Epidermal melanocyte (primary cell): ENCODE results near the gene CPPED1.

Source experiments
- DNase-seq: peaks from one replicate; pipeline ENCODE4 v3.0.0; 2011; ENCODE audit warnings: low spot score; ENCODE audit not compliant: insufficient read length

Gene CPPED1

DNA sequence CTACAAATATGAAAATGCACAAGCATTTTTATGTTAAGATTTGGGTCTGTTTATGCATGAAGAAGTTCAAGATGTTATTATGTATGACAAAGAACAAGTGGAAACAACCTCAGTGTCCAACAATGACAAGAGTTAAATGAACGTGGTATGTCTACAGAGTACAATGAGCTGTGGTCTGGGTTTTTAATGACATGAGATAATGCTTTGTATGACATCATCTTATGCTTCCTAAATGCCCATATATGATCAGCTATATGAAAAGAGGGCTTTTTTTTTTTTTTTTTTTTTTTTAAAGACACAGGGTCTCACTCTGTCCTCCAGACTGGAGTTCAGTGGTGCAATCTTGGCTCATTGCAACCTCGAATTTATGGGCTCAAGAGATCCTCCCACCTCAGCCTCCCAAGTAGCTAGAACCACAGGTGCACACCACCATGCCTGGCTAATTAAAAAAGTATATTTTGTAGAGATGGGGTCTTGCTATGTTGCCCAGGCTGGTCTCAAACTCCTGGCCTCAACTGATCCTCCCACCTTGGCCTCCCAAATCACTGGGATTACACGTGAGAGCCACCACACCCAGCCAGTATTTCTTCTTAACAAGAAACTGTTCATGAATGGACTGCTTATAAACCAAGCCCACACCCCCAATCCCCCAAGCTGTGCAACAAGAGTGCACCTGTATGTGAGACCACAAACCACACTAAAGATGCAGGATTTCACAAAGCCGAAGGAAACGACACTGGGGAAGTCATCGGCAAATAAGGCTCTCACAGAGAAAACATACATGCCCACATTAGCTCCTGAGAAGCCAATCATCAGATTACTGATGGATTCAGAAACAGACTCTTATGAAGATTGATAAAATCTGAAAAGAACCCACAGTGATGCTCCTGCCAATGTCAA lies 114.5 kb downstream of the CPPED1 start:
- no peak for DNase-seq

DNA sequence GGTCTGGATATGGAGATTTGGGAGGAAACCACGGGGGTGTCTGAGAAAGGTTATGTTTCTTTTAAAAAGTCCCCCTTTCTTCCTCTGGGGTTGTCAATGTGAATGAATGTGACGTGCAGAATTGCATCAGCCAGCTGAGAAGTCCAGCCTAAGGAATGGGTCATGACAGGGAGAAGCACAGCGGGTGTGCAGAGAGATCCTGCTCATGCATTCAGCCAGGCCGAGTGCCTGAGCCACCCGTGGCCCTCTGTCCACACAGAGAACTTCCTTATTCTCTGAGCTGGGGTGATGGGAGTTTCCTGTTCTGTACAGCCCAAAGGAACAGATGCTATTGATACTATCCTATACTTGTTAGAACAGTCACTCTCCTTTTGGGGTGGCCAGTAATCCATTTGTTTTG lies 117.9 kb downstream of the CPPED1 start:
- no peak for DNase-seq

DNA sequence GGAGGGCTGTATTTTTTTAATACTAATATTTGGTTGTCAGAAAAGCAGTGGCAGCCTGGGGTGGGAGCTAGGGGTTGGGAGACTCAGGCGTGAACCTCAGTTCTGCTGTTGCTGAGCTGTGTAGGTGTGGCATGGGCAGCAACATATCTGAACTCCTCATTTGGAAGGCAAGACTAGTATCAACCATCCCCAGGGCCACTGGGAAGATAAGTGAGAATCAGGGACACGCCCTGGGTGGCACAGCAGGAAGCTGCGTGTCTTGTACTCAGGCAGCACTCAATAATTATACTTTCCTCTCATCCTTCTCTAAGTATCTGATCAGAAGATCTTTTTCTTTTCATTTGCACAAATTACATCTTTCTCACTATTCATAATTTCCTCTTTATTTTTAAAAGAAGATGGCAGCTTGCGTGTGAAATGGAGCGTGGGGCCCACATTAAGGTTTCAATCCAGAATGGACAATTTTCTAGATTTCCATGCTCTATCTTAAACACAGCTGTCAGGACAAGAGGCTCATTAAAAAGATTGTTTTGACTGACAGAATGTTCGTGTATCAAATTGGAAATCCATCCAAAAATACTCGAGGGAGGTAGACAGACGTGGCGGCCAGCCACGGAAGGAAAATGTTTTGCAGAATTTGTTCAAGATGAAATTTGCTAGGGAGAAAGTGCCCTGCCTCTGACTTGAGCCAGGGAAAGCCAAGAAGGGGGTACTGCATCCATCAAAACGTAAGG lies 121.1 kb downstream of the CPPED1 start:
- DNase-seq = no peak

DNA sequence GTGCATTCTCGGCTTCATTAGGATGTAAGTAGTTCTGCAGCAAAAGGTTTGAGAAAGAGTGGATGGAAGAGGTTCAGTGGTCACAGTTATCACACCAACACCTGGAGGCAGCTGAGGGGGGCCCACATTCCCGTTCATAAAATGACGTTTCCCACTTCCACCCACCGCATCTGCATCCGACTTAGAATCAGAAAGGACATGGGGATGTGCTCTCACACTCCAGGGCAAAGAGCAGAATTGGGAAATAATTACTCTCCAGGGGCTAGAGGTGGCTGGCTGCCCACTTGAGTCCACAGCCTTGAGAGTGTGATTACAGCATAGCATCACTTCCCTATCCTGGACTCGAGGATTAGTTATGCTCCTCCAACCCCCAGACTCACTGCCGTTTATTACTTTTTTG lies 122.0 kb downstream of the CPPED1 start:
- DNase-seq = no peak

DNA sequence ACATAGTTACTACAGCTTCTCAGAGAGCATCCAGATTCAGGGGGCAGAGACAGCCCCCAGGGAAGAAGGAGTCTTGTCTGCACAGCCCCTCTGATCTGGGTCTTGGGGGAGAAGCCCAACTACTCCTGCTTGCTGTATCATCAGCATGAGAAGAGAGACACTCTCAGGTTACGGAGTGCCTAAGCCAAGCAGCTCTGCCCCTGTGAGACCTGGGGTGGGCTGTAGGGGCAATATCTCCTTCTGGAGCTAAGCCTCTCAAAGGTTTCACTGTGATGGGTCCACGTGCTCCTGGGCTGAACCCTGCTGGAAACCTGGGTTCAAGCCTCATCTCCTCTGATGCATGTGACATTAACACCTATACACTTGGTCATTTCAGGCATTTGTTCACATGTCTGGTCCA lies 123.2 kb downstream of the CPPED1 start:
- no peak for DNase-seq

DNA sequence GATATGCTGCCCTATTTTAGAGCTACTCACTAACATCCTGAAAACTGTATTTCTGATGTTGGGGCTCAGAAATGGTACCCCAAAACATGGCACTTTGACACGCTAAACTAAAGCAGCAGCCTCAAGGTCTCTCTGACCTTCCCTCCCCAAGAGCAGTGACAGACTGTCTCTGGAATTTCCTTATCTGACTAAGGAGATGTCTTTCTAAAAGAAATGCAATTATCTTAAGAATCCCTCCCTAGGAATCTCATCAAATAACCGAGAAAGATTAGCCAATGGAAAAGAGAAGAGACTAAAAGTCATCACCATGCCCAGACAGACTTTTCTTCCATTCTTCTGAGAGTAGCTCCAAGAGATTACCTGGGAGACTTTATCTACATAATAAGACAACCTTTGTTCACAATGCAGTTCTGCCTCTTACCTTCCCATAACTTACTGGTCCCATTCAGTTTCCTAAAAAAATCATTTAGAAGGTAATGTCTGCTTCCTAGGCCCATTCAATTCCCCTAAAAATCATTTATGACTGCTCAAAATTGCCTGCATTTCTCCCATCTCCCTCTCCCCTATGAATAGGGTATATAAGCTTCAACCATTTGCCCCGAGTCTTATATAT lies 123.9 kb downstream of the CPPED1 start:
- DNase-seq = no peak

DNA sequence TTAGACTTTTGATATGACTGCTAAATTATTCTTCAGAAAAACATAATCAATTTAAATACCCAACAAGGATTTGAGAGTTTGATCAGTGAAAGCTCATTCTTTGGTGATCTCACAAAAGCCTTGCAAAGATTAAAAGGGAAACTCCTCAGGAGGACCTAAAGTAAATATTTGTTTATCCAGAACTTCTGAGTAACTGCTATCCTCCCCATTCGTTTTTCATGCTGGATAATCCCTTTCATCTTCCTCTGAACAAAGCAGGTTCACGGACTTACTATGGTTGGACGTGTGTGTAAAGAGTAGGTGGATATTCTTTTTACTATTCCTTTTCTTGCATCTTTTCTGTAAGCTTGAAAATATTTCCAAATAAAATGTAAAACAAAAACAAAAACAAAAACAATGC lies 124.7 kb downstream of the CPPED1 start:
- no peak for DNase-seq

DNA sequence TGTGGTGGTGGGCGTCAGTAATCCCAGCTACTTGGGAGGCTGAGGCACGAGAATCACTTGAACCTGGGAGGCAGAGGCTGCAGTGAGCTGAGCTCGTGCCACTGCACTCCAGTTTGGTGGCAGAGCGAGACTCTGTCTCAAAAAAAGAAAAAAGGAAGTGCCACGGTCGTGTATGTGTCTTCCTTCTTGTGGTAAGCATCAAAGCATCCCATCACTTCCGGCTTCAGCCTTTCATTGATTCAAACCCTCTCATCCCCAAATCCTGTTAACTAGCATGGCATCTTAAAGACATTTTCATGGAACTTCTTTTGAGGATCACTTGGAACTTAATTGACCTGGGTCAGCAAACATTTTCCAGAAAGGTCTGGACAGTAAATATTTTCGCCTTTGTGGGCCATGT lies 126.2 kb downstream of the CPPED1 start:
- no peak for DNase-seq

DNA sequence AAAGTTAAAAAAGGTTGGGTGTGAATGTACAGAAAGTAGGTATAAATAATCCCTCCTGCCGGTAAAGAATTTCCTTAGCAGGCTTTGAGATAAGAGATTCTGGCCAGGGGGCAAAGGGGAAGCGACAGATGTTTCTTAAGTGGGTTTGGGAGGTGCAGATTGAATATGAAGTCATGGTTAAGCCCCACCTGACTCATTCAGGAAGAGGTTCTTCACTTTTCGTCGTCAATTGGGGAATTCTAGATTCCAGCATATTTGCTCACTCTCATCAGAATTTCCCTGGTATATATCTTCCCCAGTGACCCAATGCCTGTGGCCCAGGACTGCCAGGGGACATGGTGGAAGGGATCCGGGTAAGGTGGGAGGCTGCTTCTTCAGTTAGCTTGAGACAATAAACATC lies 127.8 kb downstream of the CPPED1 start:
- no peak for DNase-seq

DNA sequence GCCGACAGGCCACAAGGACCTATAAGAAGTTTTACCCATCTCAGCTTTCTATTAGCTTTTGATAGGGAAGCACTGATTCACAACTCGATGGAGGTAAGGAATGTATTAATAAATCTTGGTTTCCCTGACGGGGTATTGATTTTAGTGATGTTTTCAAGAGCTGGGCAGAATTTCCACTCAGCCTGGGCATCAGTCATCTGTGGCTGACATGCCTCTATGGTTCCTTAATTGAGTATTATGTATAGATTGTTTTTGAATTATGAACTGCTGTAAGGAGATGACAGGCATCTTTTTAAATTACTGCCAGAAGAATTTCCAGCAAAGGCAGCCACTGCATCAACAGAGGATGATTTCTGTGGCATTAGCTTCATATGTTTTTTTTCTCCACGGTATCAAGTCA lies 128.6 kb downstream of the CPPED1 start:
- no peak for DNase-seq

DNA sequence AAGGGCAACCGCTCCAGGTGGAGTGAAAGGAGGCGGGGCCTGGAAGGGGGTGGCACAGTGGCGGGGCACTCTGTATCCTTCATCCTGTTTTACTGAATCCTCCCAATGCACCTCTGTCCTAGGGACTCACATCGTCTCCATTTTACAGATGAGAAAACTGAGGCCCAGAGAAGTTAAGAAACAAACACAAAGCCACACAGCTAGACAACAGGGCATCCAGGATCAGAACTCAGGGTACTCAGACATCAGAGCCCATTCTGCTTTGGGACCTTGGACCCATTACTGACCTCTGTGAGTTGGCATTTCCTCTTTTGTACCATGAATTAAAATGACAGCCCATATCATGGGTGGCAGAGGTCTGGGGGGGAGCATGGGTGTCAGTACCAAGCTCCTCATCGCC lies 129.2 kb downstream of the CPPED1 start:
- DNase-seq = no peak

DNA sequence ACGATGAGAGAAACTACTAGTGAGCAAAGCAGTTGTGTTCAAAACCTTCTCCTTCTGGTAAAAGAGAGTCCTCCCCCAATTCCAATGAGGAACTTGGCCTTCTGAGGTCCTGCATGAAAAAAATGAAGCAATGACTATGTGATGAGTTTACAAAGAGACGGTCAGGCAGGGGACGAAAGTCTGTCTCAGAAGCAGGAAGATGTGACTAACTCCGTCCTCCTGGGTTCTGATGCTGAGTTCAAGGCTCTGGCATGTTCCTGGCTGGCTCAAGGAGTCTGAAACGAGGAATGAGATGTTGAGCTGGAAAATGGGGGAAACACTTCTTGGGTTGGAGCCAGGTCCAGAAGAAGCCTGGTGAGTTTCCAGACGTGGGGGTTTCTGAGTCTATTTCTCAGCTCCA lies 129.6 kb downstream of the CPPED1 start:
- no peak for DNase-seq

DNA sequence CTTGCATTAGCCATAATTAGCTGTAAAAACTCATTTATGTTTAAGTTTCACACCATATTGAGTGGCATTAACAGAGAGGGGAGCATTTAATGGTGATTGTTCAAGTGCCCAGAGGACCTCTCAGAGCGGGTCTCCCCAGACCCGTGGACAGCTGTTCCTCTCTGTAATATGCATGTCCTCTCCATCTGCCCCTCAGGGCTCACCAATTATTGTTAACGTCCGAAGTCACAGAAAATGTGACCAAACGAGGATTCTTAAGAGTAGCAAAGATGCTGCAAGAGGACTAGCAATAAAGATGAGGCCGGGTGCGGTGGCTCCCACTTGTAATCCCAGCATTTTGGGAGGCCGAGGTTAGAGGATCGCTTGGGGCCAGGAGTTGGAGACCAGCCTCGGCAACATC lies 130.2 kb downstream of the CPPED1 start:
- no peak for DNase-seq

DNA sequence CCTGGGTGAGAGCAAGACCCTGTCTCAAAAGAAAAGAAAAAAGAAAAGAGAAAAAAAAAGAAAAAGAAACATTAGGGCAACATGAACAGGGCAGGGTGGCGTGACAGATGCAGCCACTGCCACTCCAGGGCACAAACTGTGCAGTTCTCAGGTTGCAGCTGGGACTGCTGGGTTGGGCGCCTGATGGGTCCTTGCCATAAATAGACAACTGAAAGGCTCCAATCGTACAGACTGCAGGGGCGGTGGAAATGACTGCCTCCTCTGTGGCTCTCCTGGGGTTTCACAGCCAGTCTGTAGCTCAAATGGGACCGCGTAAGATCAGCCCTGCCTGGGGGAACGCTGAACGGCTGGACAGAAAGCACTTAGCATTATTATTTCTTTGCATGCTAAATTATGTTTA lies 130.7 kb downstream of the CPPED1 start:
- DNase-seq = no peak

DNA sequence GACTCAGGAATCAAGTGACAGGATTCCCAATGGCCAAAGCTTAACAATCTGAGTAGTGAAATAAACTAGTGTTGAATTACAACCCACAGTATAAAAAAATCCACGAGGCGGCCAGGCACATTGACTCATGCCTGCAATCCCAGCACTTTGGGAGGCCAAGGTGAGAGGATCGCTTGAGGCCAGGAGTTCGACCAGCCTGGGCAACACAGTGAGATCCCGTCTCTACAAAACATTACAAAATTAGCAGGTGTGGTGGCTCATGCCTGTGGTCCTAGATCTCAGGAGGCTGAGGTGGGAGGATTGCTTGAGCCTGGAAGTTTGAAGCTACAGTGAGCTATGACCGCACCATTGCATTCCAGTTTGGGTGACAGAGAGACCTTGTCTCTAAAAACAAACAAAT lies 133.8 kb downstream of the CPPED1 start:
- no peak for DNase-seq

DNA sequence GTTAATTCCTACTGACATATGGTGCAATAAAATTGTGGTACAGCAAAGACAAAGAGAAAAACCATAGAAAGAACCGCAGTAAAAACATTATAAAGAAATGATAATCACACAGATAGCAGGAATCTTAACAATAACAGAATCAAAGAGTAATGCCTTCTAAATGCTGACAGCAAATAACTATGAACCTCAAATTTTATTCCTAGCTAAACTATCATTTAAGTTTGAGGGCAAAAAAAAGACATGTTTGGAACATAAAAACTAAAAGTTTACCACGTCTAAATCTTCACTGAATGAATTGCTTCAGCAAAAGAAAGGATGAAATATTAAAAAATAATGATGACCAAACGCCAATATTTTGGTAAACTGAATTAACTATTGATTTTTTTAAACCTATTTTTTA lies 135.8 kb downstream of the CPPED1 start:
- DNase-seq = no peak

DNA sequence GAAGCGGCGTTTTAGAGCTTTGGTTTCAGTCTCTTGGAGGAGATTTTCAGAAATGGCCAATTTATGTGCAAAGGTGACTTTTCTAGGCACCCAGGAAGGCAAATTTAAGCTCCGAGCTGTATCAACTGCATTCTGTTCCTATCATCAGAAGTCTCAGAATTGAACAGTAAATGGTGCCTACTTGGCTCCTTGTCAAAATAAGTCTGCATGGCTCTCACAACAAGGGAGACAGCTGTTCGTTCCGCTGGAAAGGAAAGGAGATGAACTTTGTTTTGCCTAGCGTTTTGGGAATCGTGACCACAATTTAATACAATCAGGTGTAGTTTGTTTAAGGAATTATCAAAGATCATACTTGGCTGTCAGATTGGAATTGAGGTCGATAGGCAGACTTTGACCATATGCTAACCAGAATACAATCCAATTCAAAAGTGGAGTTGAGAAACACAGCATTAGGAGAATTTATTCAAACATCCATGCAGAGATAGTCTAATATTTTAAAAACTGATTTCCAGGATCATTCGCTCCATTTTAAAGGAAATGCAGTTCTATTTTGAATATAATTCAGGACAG lies 139.4 kb downstream of the CPPED1 start:
- DNase-seq = no peak

DNA sequence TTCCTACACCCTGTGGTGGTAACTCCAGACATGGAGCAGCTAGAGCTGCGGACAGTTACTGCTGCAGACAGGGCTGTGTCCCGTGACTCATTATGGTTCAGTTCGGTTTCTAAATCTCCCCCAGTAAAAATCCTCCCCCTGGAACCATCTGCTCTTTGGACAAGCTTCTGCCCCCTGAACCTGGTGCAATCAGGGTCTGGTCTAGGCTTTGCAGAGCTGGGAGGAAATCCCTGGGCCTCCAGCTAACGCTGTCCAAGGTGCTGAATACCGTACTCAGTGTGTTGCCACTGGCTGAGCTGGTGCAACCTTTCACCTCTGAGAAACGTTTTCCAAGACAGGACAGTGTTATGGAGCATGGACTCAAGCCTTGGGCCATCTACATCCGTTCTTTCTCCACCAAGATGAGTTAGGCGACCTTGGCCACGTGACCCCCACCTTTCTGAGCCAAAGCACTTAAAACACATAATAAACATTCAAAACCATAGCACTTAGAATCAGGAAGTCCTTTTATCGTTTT lies 142.0 kb downstream of the CPPED1 start:
- no peak for DNase-seq

DNA sequence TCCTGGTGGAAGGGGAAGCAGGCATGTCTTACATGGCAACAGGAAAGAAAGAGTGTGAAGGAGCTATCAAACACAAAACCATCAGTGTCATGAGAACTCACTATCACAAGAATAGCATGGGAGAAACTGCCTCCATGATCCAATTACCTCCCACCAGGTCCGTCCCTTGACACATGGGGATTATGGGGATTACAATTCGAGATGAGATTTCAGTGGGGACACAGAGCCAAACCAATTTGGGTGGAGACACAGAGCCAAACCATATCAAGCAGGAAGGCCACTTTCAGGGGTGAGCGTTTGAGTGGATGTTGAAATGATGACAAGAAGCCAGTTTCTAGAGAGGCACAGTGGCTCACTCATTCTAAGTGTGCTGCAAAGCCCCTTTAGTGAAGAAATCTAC lies 143.8 kb downstream of the CPPED1 start:
- no peak for DNase-seq

DNA sequence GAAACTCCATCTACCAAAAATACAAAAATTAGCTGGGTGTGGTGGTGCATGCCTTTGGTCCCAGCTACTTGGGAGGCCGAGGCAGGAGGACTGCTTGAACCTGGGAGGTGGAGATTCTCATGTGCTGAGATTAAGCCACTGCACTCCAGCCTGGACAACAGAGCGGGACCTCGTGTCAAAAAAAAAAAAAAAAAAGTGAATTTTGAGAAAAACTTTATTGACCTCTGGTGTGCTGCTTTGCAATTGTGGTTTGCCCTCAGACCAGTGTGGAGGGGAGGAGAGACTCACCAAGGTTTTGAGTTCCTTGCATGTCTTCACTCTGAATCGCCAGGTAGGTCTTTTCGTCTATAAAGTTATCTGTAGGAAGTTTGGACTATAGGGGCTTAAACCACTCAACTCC lies 145.2 kb downstream of the CPPED1 start:
- no peak for DNase-seq

DNA sequence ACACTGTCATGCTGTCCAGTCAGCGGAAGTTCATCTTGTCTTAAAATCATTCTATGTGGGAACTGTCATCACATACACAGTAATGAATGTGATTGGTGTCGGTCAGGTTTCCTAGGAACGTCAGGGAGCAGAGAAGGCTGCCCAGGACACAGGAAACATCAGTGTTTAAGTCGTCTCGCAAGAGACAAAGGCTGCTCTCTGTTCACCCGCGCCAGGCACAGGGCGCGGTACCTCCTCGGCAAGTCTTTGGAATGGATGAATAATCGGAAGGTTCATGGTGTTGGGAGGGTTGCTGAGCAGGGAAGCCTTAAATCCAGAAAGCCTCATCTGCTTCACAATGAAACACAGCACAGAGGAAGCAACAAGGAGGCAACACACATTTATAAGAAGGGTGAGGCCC lies 148.2 kb downstream of the CPPED1 start:
- DNase-seq = no peak

DNA sequence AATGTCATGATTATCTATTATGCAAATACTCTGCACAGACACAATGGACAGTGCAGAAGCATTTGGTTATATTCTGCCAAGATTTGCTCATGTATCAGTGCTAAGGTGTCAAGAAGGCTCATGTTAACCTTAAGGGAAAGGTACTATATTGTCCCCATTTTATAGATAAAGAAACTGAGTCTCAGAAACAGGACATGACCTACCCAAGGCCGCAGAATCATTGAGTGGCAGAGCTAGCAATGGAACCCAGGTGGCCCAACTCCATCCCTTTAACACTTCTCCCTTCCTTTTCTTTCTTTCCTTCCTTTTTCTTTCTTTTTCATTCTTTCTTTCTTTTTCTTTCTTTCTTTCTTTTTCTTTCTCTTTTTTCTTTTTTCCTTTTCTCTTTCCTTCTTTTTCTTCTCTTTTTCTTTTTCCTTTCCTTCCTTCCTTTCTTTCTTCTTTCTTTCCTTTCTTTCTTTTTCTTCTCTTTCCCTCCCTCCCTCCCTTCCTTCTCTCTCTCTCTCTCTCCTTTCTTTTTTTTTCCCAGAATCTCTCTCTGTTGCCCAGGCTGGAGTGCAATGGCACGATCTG lies 149.8 kb downstream of the CPPED1 start:
- DNase-seq = no peak
